Osteoblast (primary cell): ENCODE measurements around the gene LETM1. TPM values are rescaled to one million over a fixed set of nuclear protein-coding genes. Genes with fewer than 3 reads are reported as not detected.
A peak's percentile ranks its signal among the peaks of the same experiment; 100 is the strongest.

Experiments used
- DNase-seq: peaks from one replicate; pipeline ENCODE4 v3.0.0; 2011; ENCODE audit warnings: low spot score, mixed read lengths; ENCODE audit not compliant: insufficient read length; ENCODE audit errors: missing footprints
- H2AFZ ChIP-seq: 2 replicates; pipeline ENCODE4 v1.6.0; 2011; ENCODE audit warnings: mild to moderate bottlenecking, low read length
- H3K27ac ChIP-seq: 2 replicates; pipeline ENCODE4 v1.5.1; 2011; ENCODE audit warnings: mild to moderate bottlenecking, low read depth, low read length, moderate library complexity
- H3K27me3 ChIP-seq: 2 replicates; pipeline ENCODE4 v1.6.0; 2012; ENCODE audit warnings: mild to moderate bottlenecking, control low read depth, inconsistent platforms, low read length, moderate library complexity; ENCODE audit not compliant: insufficient read depth
- H3K36me3 ChIP-seq: 2 replicates; pipeline ENCODE4 v1.5.1; 2011; ENCODE audit warnings: mild to moderate bottlenecking, low read length, control low read depth, moderate library complexity; ENCODE audit not compliant: insufficient read depth
- H3K4me1 ChIP-seq: 2 replicates; pipeline ENCODE4 v1.5.1; 2011; ENCODE audit warnings: mild to moderate bottlenecking, low read length, control low read depth, moderate library complexity; ENCODE audit not compliant: insufficient read depth
- H3K4me2 ChIP-seq: 2 replicates; pipeline ENCODE4 v1.6.0; 2011; ENCODE audit warnings: mild to moderate bottlenecking, low read length; ENCODE audit not compliant: insufficient read depth
- H3K4me3 ChIP-seq: fragments of 200-600 bp; sonication (generic); 3 replicates; pipeline ENCODE4 v1.5.1; 2012; ENCODE audit warnings: mild to moderate bottlenecking, low read length, inconsistent platforms; ENCODE audit not compliant: insufficient read depth
- H3K79me2 ChIP-seq: 2 replicates; pipeline ENCODE4 v1.6.0; 2012; ENCODE audit warnings: mild to moderate bottlenecking, low read length, control low read depth, inconsistent platforms; ENCODE audit not compliant: insufficient read depth
- H3K9me3 ChIP-seq: 2 replicates; pipeline ENCODE4 v1.5.1; 2011; ENCODE audit warnings: low read depth, low read length, control low read depth
- H4K20me1 ChIP-seq: 2 replicates; pipeline ENCODE4 v1.6.0; 2012; ENCODE audit warnings: mild to moderate bottlenecking, low read length, control low read depth; ENCODE audit not compliant: insufficient read depth
- total RNA-seq: library from RNA; depleted of rRNA; stranded (reverse); fragments of >200 nt; gene quantifications from 2 replicates; pipeline ENCODE4 v1.2.3, GENCODE V29; 2012
- TF ChIP-seq, protein P1 (sequence below): IDR thresholded peaks from 2 replicates; pipeline ENCODE4 v1.5.1; 2011; ENCODE audit warnings: mild to moderate bottlenecking, low read depth, low read length, moderate library complexity; ENCODE audit errors: extremely low read depth

LETM1 gene
- total RNA-seq, 1 donor: 75.3 TPM

GRCh38 chr4:1856943-1857699 is 1.2 kb upstream of the LETM1 start:
- TF ChIP-seq, protein P1, sequence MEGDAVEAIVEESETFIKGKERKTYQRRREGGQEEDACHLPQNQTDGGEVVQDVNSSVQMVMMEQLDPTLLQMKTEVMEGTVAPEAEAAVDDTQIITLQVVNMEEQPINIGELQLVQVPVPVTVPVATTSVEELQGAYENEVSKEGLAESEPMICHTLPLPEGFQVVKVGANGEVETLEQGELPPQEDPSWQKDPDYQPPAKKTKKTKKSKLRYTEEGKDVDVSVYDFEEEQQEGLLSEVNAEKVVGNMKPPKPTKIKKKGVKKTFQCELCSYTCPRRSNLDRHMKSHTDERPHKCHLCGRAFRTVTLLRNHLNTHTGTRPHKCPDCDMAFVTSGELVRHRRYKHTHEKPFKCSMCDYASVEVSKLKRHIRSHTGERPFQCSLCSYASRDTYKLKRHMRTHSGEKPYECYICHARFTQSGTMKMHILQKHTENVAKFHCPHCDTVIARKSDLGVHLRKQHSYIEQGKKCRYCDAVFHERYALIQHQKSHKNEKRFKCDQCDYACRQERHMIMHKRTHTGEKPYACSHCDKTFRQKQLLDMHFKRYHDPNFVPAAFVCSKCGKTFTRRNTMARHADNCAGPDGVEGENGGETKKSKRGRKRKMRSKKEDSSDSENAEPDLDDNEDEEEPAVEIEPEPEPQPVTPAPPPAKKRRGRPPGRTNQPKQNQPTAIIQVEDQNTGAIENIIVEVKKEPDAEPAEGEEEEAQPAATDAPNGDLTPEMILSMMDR: no peak
- Histone ChIP-seq H3K4me2 (peak overlapping the region; percentile 94), H2AFZ (peak overlapping the region; percentile 88), H3K27me3 (no peaks in the 10 kb centered on the region), H3K9me3 (no peaks in the 10 kb centered on the region), H4K20me1 (peaks cover 15% of the 10 kb centered on the region), H3K4me1 (peaks cover 19% of the 10 kb centered on the region), H3K79me2 (peaks cover 52% of the 10 kb centered on the region), H3K4me3 (peak overlapping the region; percentile 91), H3K36me3 (peaks cover 5% of the 10 kb centered on the region), H3K27ac (peak overlapping the region; percentile 17)
- peak; percentile 93 for DNase-seq

GRCh38 chr4:1855333-1856070 is 454 bp downstream of the LETM1 start:
- peaks cover 22% of the 10 kb centered on the region for H3K4me1 ChIP-seq
- peak; percentile 88 for DNase-seq
- H3K9me3 ChIP-seq: no peaks in the 10 kb centered on the region
- TF ChIP-seq, protein P1: no peak
- H3K79me2 ChIP-seq: peaks cover 67% of the 10 kb centered on the region
- peak overlapping the region; percentile 53 for H3K27ac ChIP-seq
- peak overlapping the region; percentile 76 for H2AFZ ChIP-seq
- peak overlapping the region; percentile 94 for H3K4me2 ChIP-seq
- H4K20me1 ChIP-seq: peaks cover 27% of the 10 kb centered on the region
- no peaks in the 10 kb centered on the region for H3K27me3 ChIP-seq
- peaks cover 5% of the 10 kb centered on the region for H3K36me3 ChIP-seq
- peak overlapping the region; percentile 91 for H3K4me3 ChIP-seq

GRCh38 chr4:1854752-1855151 is 1.2 kb downstream of the LETM1 start:
- H2AFZ ChIP-seq: no peak overlapping the region
- H3K9me3 ChIP-seq: no peaks in the 10 kb centered on the region
- H3K4me2 ChIP-seq: peak overlapping the region; percentile 94
- no peaks in the 10 kb centered on the region for H3K27me3 ChIP-seq
- DNase-seq: no peak
- TF ChIP-seq, protein P1: no peak
- H3K27ac ChIP-seq: peak overlapping the region; percentile 53
- H3K79me2 ChIP-seq: peaks cover 74% of the 10 kb centered on the region
- peaks cover 27% of the 10 kb centered on the region for H4K20me1 ChIP-seq
- peak overlapping the region; percentile 91 for H3K4me3 ChIP-seq
- peaks cover 22% of the 10 kb centered on the region for H3K4me1 ChIP-seq
- peaks cover 5% of the 10 kb centered on the region for H3K36me3 ChIP-seq
